NT2/D1 (cell line): ENCODE results near the gene PHYKPL.

Experiments
- DNase-seq: peaks from one replicate; pipeline ENCODE4 v3.0.0-alpha.2; 2011; ENCODE audit warnings: low read depth, low spot score
- H3K27me3 ChIP-seq: 2 replicates; pipeline ENCODE4 v1.6.0; 2011; ENCODE audit warnings: mild to moderate bottlenecking; ENCODE audit not compliant: insufficient read length, insufficient read depth
- H3K36me3 ChIP-seq: 2 replicates; pipeline ENCODE4 v1.6.1; 2011; ENCODE audit warnings: mild to moderate bottlenecking, low read length, mixed read lengths; ENCODE audit not compliant: insufficient read depth, insufficient read length
- H3K4me1 ChIP-seq: 2 replicates; pipeline ENCODE4 v1.5.1; 2011; ENCODE audit not compliant: insufficient read depth, insufficient read length
- H3K4me3 ChIP-seq: 2 replicates; pipeline ENCODE4 v1.5.1; 2011; ENCODE audit warnings: low read depth; ENCODE audit not compliant: insufficient read length
- H3K9ac ChIP-seq: 2 replicates; pipeline ENCODE4 v1.6.0; 2011; ENCODE audit warnings: low read depth; ENCODE audit not compliant: insufficient read length
- H3K9me3 ChIP-seq: 2 replicates; pipeline ENCODE4 v1.5.1; 2011; ENCODE audit warnings: mild to moderate bottlenecking, low read length; ENCODE audit not compliant: insufficient read depth
- SUZ12 ChIP-seq: IDR thresholded peaks from 2 replicates; pipeline ENCODE4 v1.6.1; 2011; ENCODE audit not compliant: insufficient read length, insufficient read depth; ENCODE audit errors: extremely low read depth
- YY1 ChIP-seq: IDR thresholded peaks from 2 replicates; pipeline ENCODE4 v1.6.1; 2011; ENCODE audit not compliant: insufficient read length, insufficient read depth
- ZNF274 ChIP-seq: IDR thresholded peaks from 2 replicates; pipeline ENCODE4 v1.6.1; 2011; ENCODE audit warnings: mild to moderate bottlenecking, low read depth, low read length

Gene PHYKPL

DNA sequence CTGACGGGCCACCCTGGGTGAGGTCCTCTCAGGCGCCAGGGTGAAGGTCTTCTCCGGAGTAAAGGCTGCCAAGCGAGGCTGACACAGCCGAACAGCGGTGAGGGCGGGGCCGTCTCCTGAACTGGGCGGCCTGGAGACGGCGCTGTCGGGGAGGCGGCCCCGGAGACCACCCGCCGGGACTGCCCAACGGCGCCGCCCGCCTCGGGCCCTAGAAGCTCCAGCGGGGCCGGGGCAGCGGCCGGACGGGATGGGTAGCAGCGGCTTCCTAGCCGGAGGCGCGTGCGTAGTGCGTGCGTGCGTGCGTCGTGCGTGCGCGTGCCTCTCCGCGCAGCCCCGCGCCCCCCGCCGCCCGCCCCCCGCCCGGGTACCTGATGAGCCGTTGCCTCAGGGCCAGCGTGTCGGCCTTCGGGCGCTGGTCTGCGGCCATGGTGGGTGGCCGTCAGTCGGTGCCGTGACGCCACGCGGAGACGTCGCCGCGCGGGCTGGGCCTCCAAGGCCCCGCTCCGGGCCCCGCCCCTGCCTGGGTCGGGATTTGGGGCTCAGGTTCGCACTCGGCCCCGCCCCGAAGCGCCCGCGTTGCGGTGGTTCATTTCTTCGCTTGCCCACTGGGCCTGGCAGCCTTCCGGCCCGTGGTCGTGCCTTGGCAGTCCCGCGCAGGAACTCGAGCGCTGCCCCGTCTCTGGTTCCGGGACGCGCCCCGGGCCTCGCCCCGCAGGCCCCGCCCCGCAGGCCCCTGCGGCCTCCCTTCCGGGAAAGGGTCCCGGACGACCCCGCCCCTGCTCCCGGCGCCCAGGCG lies at the start of gene PHYKPL:
Gene PHYKPL, minus strand, starts transcription at position 679 of the 796 bp plus-strand sequence. Its CDS starts 252 bp downstream, at position 427.
- Histone ChIP-seq H3K4me3 (peak within 1 kb of the TSS; percentile 80), H3K27me3 (peaks cover 9% of the 10 kb centered on the region), H3K4me1 (peaks cover 16% of the 10 kb centered on the region), H3K9me3 (no peaks in the 10 kb centered on the region), H3K36me3 (peaks cover 38% of the 10 kb centered on the region), H3K9ac (peak within 1 kb of the TSS; percentile 88)
- TF ChIP-seq ZNF274 (no peak), SUZ12 (no peak), YY1 (no peak)
- DNase-seq: no peak

DNA sequence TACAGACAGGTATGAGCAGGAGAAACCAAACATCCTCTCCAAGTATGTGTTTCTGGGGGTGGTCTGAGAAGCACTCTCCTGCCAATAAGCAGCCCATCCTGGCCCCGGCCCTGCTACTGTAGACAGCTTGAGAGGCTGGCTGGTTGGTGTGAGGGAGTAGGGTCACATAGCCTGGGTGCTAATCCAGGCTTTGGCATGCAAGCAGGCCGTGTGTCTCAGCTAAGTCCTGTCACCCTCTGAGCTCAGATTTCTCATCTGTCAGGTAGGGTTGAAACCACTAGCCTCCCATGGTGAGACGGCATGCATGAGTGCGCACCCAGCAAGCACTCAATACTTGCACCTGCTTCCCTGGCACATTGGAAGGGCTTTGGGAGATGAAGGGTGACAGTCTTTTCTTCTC lies 49.8 kb upstream of the PHYKPL start:
- Histone ChIP-seq H3K9ac (no peak overlapping the region), H3K4me1 (peaks cover 10% of the 10 kb centered on the region), H3K9me3 (peaks cover 11% of the 10 kb centered on the region), H3K4me3 (no peak overlapping the region), H3K36me3 (no peaks in the 10 kb centered on the region), H3K27me3 (peaks cover 7% of the 10 kb centered on the region)
- no peak for TF ChIP-seq SUZ12
- no peak for TF ChIP-seq YY1
- no peak for TF ChIP-seq ZNF274
- DNase-seq: no peak

DNA sequence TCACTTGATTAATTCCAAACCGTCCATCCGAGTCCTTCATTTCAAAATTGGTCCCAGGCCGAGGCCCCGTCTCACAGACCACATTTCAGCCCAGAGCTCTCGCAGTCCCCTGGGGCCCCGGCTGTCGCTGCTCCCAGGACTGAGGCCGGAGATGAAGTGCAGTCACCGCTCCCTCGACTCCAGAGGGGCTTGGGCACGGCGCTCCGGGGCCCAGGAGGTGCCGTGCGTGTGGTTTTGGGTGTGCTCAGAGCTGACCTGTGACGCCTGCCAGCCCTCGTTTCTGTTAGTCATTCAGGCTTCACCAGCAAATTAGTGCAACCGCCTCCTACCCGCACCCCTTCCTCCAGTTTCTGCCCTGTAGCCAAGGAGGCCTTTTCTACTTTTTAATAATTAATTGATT lies 48.7 kb upstream of the PHYKPL start:
- no peak for DNase-seq
- Histone ChIP-seq H3K9me3 (peaks cover 11% of the 10 kb centered on the region), H3K36me3 (no peaks in the 10 kb centered on the region), H3K4me1 (peaks cover 10% of the 10 kb centered on the region), H3K4me3 (no peak overlapping the region), H3K27me3 (peaks cover 9% of the 10 kb centered on the region), H3K9ac (no peak overlapping the region)
- TF ChIP-seq SUZ12 (no peak), ZNF274 (no peak), YY1 (no peak)

DNA sequence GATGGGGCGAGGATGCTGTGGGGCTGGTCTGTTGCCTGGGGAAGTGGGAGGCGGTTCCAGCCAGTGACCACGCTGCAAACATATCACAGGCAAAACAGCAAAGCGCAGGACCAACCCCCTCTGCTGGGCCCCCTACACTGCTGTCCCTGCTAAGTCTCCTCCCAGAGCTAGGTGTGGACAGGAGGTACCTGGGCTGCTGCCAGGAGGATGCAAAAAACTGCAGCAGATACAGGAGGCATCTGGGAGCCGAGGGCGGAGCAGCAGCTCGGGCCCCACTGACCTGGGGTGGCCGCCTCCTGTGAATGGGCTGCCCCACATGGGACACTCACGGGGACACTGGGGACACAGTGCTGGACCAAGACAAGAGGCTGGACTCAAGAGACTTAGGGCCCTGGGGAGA lies 48.0 kb upstream of the PHYKPL start:
- H3K4me1 ChIP-seq: peaks cover 10% of the 10 kb centered on the region
- peaks cover 9% of the 10 kb centered on the region for H3K27me3 ChIP-seq
- TF ChIP-seq YY1 (no peak), SUZ12 (no peak), ZNF274 (no peak)
- no peak overlapping the region for H3K9ac ChIP-seq
- no peak overlapping the region for H3K4me3 ChIP-seq
- DNase-seq: no peak
- H3K36me3 ChIP-seq: no peaks in the 10 kb centered on the region
- peaks cover 17% of the 10 kb centered on the region for H3K9me3 ChIP-seq

DNA sequence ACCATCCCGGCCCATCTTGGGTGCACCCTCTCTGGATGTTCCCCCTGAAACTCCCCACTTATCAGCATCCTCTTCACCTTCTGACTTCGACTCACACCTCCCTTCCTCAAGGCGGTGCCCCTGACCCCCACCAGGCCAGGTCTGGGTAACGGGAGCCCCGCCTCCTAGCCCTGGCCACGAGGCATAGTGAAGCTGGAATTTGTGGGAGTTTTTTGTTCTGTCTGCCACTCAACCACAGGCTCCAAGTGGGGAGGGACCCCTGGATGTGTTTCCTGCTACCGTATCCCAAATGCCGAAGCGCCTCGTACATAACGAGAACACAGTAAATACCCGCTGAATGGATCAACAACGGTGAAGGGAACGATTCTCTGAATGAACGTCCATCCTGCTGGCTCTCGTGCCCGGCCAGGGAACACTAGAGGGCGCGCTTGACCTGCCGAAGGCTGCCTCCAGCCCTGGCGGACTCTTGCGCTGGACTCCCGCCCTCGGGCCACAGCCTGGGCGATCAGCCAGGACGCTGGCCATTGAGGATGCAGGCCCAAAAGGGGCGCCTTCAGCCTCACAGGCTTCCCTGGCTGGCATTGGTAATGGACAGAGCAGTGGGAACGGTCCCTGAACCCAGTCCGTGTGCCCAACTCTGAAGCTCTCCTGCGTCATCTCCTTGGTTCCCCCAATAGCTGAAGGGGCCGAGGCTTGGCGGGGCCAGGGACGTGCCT lies 47.3 kb upstream of the PHYKPL start:
- H3K36me3 ChIP-seq: no peaks in the 10 kb centered on the region
- peaks cover 9% of the 10 kb centered on the region for H3K27me3 ChIP-seq
- H3K9me3 ChIP-seq: peaks cover 21% of the 10 kb centered on the region
- DNase-seq: peak; percentile 62
- TF ChIP-seq YY1: no peak
- TF ChIP-seq ZNF274: no peak
- TF ChIP-seq SUZ12: no peak
- no peak overlapping the region for H3K4me3 ChIP-seq
- peaks cover 10% of the 10 kb centered on the region for H3K4me1 ChIP-seq
- no peak overlapping the region for H3K9ac ChIP-seq

DNA sequence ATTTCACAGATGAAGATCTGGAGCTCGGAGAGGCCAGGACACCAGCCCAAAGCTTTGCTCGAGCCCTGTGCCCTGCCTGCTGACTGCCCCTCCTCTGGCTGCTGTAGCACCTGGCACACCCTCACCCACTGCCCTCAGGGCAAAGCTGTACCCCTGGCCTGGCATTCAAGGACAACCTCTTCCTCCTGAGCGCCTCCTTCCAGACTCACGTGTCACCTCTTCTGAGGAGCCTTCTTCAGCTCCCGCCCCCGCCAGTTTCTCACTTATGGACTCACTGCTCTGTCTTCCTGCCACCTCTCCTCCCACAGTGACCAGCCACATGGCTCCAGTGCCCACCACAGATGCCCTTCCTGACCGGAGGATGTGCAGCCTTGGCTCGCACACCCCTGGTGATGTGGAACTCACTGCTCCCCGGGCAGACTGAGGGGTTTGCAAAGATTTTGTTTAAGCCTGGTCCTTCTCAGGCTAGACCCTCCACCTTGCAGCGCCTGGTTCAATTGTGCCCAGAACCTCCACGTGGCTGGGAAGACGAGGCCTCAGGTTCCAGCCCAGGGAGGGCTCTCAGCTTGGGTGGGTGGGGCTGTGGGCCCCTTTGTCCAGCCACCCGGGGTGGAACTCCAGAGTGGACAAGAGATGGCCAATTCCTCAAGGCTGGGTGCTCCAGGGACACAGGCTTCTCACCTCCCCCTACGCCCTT lies 46.6 kb upstream of the PHYKPL start:
- DNase-seq: no peak
- Histone ChIP-seq H3K27me3 (peaks cover 9% of the 10 kb centered on the region), H3K9ac (no peak overlapping the region), H3K36me3 (no peaks in the 10 kb centered on the region), H3K4me3 (no peak overlapping the region), H3K4me1 (peaks cover 13% of the 10 kb centered on the region), H3K9me3 (peaks cover 18% of the 10 kb centered on the region)
- TF ChIP-seq ZNF274: no peak
- no peak for TF ChIP-seq SUZ12
- TF ChIP-seq YY1: no peak
